ENCODE measurements around the gene ASNSD1. TPM values are rescaled to one million over a fixed set of nuclear protein-coding genes. Genes with fewer than 3 reads are reported as not detected.

ASNSD1 gene
- total and polyA plus RNA-seq, 2 experiments from 2014 or later, result 38.4 to 49.7 TPM

DNA sequence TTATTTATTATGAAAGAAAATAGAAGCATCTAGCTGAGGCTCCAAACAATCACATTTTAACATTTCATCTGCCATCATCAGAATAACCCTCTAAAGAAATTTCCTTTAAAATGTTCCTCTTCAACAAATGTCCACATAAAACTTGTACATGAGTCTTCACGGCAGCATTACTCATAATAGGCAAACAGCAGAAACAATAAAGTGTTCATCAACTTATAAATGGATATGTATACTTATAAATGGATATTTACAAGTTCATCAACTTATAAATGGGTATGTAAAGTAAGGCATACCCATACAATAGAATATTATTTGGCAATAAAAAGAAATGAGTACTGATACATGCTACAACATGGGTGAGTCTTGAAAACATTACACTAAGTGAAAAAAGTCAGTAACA, 33.5 kb upstream of the ASNSD1 start (continued):
- TF ChIP-seq, protein P1, sequence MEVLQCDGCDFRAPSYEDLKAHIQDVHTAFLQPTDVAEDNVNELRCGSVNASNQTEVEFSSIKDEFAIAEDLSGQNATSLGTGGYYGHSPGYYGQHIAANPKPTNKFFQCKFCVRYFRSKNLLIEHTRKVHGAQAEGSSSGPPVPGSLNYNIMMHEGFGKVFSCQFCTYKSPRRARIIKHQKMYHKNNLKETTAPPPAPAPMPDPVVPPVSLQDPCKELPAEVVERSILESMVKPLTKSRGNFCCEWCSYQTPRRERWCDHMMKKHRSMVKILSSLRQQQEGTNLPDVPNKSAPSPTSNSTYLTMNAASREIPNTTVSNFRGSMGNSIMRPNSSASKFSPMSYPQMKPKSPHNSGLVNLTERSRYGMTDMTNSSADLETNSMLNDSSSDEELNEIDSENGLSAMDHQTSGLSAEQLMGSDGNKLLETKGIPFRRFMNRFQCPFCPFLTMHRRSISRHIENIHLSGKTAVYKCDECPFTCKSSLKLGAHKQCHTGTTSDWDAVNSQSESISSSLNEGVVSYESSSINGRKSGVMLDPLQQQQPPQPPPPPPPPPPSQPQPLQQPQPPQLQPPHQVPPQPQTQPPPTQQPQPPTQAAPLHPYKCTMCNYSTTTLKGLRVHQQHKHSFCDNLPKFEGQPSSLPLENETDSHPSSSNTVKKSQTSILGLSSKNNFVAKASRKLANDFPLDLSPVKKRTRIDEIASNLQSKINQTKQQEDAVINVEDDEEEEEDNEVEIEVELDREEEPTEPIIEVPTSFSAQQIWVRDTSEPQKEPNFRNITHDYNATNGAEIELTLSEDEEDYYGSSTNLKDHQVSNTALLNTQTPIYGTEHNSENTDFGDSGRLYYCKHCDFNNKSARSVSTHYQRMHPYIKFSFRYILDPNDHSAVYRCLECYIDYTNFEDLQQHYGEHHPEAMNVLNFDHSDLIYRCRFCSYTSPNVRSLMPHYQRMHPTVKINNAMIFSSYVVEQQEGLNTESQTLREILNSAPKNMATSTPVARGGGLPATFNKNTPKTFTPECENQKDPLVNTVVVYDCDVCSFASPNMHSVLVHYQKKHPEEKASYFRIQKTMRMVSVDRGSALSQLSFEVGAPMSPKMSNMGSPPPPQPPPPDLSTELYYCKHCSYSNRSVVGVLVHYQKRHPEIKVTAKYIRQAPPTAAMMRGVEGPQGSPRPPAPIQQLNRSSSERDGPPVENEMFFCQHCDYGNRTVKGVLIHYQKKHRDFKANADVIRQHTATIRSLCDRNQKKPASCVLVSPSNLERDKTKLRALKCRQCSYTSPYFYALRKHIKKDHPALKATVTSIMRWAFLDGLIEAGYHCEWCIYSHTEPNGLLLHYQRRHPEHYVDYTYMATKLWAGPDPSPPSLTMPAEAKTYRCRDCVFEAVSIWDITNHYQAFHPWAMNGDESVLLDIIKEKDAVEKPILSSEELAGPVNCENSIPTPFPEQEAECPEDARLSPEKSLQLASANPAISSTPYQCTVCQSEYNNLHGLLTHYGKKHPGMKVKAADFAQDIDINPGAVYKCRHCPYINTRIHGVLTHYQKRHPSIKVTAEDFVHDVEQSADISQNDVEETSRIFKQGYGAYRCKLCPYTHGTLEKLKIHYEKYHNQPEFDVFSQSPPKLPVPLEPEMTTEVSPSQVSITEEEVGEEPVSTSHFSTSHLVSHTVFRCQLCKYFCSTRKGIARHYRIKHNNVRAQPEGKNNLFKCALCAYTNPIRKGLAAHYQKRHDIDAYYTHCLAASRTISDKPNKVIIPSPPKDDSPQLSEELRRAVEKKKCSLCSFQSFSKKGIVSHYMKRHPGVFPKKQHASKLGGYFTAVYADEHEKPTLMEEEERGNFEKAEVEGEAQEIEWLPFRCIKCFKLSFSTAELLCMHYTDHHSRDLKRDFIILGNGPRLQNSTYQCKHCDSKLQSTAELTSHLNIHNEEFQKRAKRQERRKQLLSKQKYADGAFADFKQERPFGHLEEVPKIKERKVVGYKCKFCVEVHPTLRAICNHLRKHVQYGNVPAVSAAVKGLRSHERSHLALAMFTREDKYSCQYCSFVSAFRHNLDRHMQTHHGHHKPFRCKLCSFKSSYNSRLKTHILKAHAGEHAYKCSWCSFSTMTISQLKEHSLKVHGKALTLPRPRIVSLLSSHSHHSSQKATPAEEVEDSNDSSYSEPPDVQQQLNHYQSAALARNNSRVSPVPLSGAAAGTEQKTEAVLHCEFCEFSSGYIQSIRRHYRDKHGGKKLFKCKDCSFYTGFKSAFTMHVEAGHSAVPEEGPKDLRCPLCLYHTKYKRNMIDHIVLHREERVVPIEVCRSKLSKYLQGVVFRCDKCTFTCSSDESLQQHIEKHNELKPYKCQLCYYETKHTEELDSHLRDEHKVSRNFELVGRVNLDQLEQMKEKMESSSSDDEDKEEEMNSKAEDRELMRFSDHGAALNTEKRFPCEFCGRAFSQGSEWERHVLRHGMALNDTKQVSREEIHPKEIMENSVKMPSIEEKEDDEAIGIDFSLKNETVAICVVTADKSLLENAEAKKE (CRISPR knock-in tag; IDR thresholded peaks at IDR 0.05), result no peak

DNA sequence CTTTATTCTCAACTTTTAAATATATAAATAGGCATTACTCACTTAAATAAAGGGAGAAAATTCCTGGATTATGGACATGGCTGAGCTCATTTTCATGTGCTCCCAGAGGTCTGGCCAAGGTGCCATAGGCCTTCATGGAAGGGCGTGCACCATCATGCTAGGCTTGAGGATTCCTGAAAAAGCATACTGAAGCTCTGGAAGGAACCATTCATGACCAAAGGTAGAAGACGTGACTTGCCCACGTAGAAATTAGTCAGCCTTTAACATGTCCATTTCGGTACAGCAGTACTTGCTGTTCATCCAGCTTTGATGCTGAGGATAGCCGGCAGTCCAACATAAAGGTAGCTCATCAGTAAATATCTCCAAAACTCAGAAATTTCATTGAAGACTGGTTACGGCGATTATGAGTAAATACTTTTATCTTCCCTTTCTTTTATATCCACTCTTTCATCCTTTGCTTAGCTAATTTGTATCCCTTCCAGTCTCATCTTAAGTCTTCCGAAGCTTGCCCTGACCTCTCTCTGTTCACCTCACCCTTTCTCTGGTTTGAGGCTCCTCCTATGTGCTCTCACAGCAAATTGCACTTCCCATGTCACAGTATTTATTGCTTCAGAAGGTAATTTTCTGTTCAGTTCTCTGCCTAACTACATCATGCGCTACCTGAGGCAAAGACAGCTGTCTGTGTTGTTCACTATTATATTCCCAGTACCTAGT, 32.3 kb upstream of the ASNSD1 start:
- peak; percentile 41; the same call in 2 of the 3 replicates for ATAC-seq
- Histone ChIP-seq H2AFZ (peak overlapping the region; percentile 8), H3K27me3 (ENCODE audit: insufficient read depth) (no peaks in the 10 kb centered on the region), H3K36me3 (ENCODE audit: insufficient read depth) (no peaks in the 10 kb centered on the region), H3K4me2 (no peak overlapping the region), H3F3A (replicated peaks; ENCODE audit: low read depth) (no peaks in the 10 kb centered on the region), H3K9me2 (ENCODE audit: insufficient read depth) (no peaks in the 10 kb centered on the region), H3K27ac (ENCODE audit: low read depth) (no peak overlapping the region), H4K20me1 (replicated peaks; ENCODE audit: insufficient read depth) (no peaks in the 10 kb centered on the region), H3K79me2 (replicated peaks; ENCODE audit: insufficient read depth) (no peaks in the 10 kb centered on the region), H3K4me1 (ENCODE audit: insufficient read depth) (peaks cover 8% of the 10 kb centered on the region), H3K4me3 (no peak overlapping the region)
- H3K27ac Mint-ChIP-seq, result no peak overlapping the region
- no peak overlapping the region for H3K4me3 Mint-ChIP-seq
- no peaks in the 10 kb centered on the region for H3K36me3 Mint-ChIP-seq (ENCODE audit: low read depth)
- H3K27me3 Mint-ChIP-seq (ENCODE audit: insufficient read depth, low read depth, poor library complexity), result peaks cover 3% of the 10 kb centered on the region
- H3K4me1 Mint-ChIP-seq, result peaks cover 15% of the 10 kb centered on the region
- TF ChIP-seq JUNB (IDR thresholded peaks at IDR 0.05; ENCODE audit: unreplicated experiment) (no peak), CREB1 (CRISPR knock-in tag; IDR thresholded peaks at IDR 0.05; ENCODE audit: low read depth) (no peak), POLR2AphosphoS5 (IDR thresholded peaks at IDR 0.05; ENCODE audit: low read depth) (no peak), ZNF331 (CRISPR knock-in tag; IDR thresholded peaks at IDR 0.05; ENCODE audit: low read depth) (no peak)
- TF ChIP-seq, protein P2, sequence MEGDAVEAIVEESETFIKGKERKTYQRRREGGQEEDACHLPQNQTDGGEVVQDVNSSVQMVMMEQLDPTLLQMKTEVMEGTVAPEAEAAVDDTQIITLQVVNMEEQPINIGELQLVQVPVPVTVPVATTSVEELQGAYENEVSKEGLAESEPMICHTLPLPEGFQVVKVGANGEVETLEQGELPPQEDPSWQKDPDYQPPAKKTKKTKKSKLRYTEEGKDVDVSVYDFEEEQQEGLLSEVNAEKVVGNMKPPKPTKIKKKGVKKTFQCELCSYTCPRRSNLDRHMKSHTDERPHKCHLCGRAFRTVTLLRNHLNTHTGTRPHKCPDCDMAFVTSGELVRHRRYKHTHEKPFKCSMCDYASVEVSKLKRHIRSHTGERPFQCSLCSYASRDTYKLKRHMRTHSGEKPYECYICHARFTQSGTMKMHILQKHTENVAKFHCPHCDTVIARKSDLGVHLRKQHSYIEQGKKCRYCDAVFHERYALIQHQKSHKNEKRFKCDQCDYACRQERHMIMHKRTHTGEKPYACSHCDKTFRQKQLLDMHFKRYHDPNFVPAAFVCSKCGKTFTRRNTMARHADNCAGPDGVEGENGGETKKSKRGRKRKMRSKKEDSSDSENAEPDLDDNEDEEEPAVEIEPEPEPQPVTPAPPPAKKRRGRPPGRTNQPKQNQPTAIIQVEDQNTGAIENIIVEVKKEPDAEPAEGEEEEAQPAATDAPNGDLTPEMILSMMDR (conservative IDR thresholded peaks at IDR 0.05; ENCODE audit: low read depth in 2 of 2), result peak; percentile 26 to 53; a peak in 3 of 4 replicates
- no peak for DNase-seq (ENCODE audit: low spot score)
- H3K9me3 Mint-ChIP-seq, result no peaks in the 10 kb centered on the region

Data from GM23338 (cell line).